Measurements from ENCODE around the gene PTPRG. TPM values are rescaled to one million over a fixed set of nuclear protein-coding genes. Genes with fewer than 3 reads are reported as not detected.

The PTPRG gene
- total and polyA plus RNA-seq, 2 of the 13 experiments (the other 11 are each of a cell fraction or from before 2014, with no cell fraction given), result 8.0 to 25.3 TPM

- ATAC-seq, result no peak
- 29% methylated on average over 4 of the region's 4 CpGs for WGBS (ENCODE audit: low lambda C conversion rate)
These were observed 36.4 kb upstream of the PTPRG start for GRCh38 chr3:61524933-61525332.

More at GRCh38 chr3:61524933-61525332, 36.4 kb upstream of the PTPRG start:
- H3K4me1 ChIP-seq (ENCODE audit: insufficient read depth, low read length), result 0 out of 2 replicates have a peak, but pooled peaks cover 20% of the 10 kb centered on the region
- H3K79me2 ChIP-seq (ENCODE audit: insufficient read depth, low read length), result no peaks in the 10 kb centered on the region
- no peak overlapping the region for H3K4me3 ChIP-seq (replicated peaks in 1 of 3; ENCODE audit: insufficient read depth in 1 of 3, low read depth in 2 of 3, low read length in 3 of 3)
- intact Hi-C loops (cut with micrococcal nuclease; ENCODE audit: unreplicated experiment), result no loop called here
- no peak overlapping the region for H3K4me2 ChIP-seq (ENCODE audit: low read depth, low read length)
- in situ Hi-C loops (cut with HindIII; ENCODE audit: extremely low pct_ligation_motif_present, low pct_unique_long_range_greater_than_20kb), result no loop called here
- POLR2A ChIA-PET, result no interaction called here
- TF ChIP-seq E2F2 (CRISPR knock-in tag; IDR thresholded peaks at IDR 0.05; ENCODE audit: borderline replicate concordance), result no peak
- TF ChIP-seq TGIF2 (CRISPR knock-in tag; IDR thresholded peaks at IDR 0.05), result no peak
- TF ChIP-seq SIN3B (IDR thresholded peaks at IDR 0.05; ENCODE audit: low read length), result no peak
- no peak for TF ChIP-seq ZKSCAN8 (CRISPR knock-in tag; IDR thresholded peaks at IDR 0.05; ENCODE audit: borderline replicate concordance)
- TF ChIP-seq ZNF296 (CRISPR knock-in tag; conservative IDR thresholded peaks at IDR 0.05), result no peak
- TF ChIP-seq ISL2 (CRISPR knock-in tag; IDR thresholded peaks at IDR 0.05), result no peak
- TF ChIP-seq CAMTA2 (CRISPR knock-in tag; IDR thresholded peaks at IDR 0.05; ENCODE audit: borderline replicate concordance), result no peak
- TF ChIP-seq ZNF646 (CRISPR knock-in tag; IDR thresholded peaks at IDR 0.05), result no peak
- no peaks in the 10 kb centered on the region for H3K36me3 ChIP-seq (replicated peaks in 1 of 2; ENCODE audit: control insufficient read depth in 1 of 2, insufficient read depth in 2 of 2, low read length in 2 of 2)
- DNase-seq (ENCODE audit: low spot score) (no peak), FAIRE-seq (no peak)
- H3K9me3 ChIP-seq (ENCODE audit: low read length), result no peaks in the 10 kb centered on the region
- no peaks in the 10 kb centered on the region for H3K27me3 ChIP-seq (ENCODE audit: control insufficient read depth in 1 of 2, insufficient read depth in 2 of 2, low read length in 2 of 2)
- CTCF ChIA-PET (ENCODE audit: low intra/inter-chr PET ratio, low total read pairs), result no interaction called here
- no peak overlapping the region for H3K9ac ChIP-seq (ENCODE audit: insufficient read depth, low read depth, low read length)
- no TSS peak for BruUV-seq (replicated peaks)
- H4K20me1 ChIP-seq (ENCODE audit: insufficient read depth, low read length), result no peaks in the 10 kb centered on the region
- no peak overlapping the region for H2AFZ ChIP-seq (ENCODE audit: low read length)
- no peak overlapping the region for H3K27ac ChIP-seq (ENCODE audit: extremely low read length, insufficient read depth, low read length)

All from HepG2 (cell line).